Stimulated activated memory B cell treated with anti-CD40 and anti-IgM and Interleukin-4, amounts not matched to agents 10 μg/mL and 1 μg/mL and 100 μg/mL, for 72 hours (primary cell): Measurements from ENCODE around the gene LYPD1.

Experiments used
- ATAC-seq: fragments of 150-1000 bp; cut with Tn5 transposase; 2 replicates; pipeline ENCODE4 v1.10.0; 2021
- H3K27ac Mint-ChIP-seq: one replicate; pipeline ENCODE4 v1.8.0; 2022; ENCODE audit warnings: mild to moderate bottlenecking, mixed read lengths
- H3K27me3 Mint-ChIP-seq: one replicate; pipeline ENCODE4 v1.8.0; 2022; ENCODE audit warnings: mixed read lengths
- H3K36me3 Mint-ChIP-seq: one replicate; pipeline ENCODE4 v1.8.0; 2022; ENCODE audit warnings: mixed read lengths
- H3K4me1 Mint-ChIP-seq: one replicate; pipeline ENCODE4 v1.8.0; 2022; ENCODE audit warnings: mixed read lengths
- H3K4me3 Mint-ChIP-seq: one replicate; pipeline ENCODE4 v1.8.0; 2022; ENCODE audit warnings: mild to moderate bottlenecking, moderate library complexity, mixed read lengths
- H3K9me3 Mint-ChIP-seq: one replicate; pipeline ENCODE4 v1.8.0; 2022; ENCODE audit warnings: mixed read lengths

Gene LYPD1

GRCh38 chr2:132597831-132598230 is 72.2 kb downstream of the LYPD1 start:
- Mint-ChIP-seq H3K4me1 (no peaks in the 10 kb centered on the region), H3K27me3 (peaks cover 11% of the 10 kb centered on the region), H3K36me3 (no peaks in the 10 kb centered on the region), H3K9me3 (peaks cover 4% of the 10 kb centered on the region), H3K4me3 (no peak overlapping the region), H3K27ac (no peak overlapping the region)
- no peak for ATAC-seq

- Mint-ChIP-seq H3K4me1 (no peaks in the 10 kb centered on the region), H3K9me3 (peaks cover 5% of the 10 kb centered on the region), H3K36me3 (no peaks in the 10 kb centered on the region), H3K27ac (no peak overlapping the region), H3K4me3 (no peak overlapping the region), H3K27me3 (peaks cover 11% of the 10 kb centered on the region)
- ATAC-seq, result no peak
Observed at GRCh38 chr2:132597166-132597565, 72.8 kb downstream of the LYPD1 start.

- no peak for ATAC-seq
- Mint-ChIP-seq H3K27ac (no peak overlapping the region), H3K9me3 (peaks cover 7% of the 10 kb centered on the region), H3K4me1 (no peaks in the 10 kb centered on the region), H3K4me3 (no peak overlapping the region), H3K27me3 (peaks cover 11% of the 10 kb centered on the region), H3K36me3 (no peaks in the 10 kb centered on the region)
Observed at GRCh38 chr2:132595693-132596092, 74.3 kb downstream of the LYPD1 start.

GRCh38 chr2:132595186-132595585 is 74.8 kb downstream of the LYPD1 start:
- no peak for ATAC-seq

More at GRCh38 chr2:132595186-132595585, 74.8 kb downstream of the LYPD1 start:
- Mint-ChIP-seq H3K4me1 (no peaks in the 10 kb centered on the region), H3K36me3 (no peaks in the 10 kb centered on the region), H3K4me3 (no peak overlapping the region), H3K9me3 (peaks cover 7% of the 10 kb centered on the region), H3K27ac (no peak overlapping the region), H3K27me3 (peaks cover 11% of the 10 kb centered on the region)
